Stimulated activated CD4-positive, alpha-beta T cell treated with anti-CD3 and anti-CD28 coated beads, Interleukin-2, amount 100 ng/mL, for 24 hours (primary cell): ENCODE measurements around the gene MID1IP1.

Source experiments
- DNase-seq, 2 donors: peaks; one replicate each; pipeline ENCODE4 v3.0.0-alpha.2; 2020

Gene MID1IP1, protein sequence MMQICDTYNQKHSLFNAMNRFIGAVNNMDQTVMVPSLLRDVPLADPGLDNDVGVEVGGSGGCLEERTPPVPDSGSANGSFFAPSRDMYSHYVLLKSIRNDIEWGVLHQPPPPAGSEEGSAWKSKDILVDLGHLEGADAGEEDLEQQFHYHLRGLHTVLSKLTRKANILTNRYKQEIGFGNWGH

DNA sequence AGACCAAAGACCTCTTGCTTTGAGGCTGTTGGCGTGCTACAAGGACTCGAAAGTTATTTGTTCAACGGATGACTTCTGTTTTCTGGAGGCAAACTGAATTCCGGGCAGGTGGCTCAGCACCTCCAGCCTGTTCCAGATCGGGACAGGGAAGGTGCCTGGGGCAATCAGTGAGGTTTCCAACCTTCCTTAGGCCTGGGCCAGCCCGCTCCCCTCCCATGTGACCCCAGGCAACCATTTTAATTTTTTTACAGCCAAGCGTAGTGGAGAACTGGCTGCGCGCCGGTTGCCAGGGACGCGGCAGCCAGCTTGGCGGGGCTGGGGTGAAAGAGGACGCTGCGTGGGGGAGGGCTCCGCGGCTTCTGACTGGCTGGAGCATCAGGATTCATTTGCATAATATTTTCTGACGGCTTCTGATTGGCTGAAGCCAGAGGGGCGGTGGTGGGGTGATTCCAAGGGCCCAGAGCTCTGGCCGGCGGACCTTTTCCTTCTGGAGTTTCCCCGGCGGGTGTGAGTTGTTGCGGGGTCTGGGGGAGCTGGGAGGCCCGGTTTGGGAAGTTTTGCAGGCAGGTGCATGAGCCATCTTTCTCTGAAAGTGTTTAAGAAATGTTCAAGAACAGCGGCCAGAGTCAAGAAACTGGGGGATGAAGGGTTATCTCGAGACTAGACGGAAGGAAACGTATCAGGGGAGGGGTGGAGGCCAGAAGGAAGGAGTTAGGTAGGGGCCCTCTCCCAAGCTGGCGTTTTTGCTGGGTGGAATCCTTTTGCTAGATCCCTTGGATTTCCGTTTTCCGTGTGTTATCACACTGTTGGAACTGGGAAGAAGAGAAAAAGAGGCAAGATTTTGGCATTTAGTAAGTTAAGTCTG, at the start of gene MID1IP1:
TSS of gene MID1IP1 (plus strand) at position 479 of the 865 bp plus-strand sequence. CDS start 3,488 bp downstream, outside the sequence.
- DNase-seq: peak; percentile 70 to 78

DNA sequence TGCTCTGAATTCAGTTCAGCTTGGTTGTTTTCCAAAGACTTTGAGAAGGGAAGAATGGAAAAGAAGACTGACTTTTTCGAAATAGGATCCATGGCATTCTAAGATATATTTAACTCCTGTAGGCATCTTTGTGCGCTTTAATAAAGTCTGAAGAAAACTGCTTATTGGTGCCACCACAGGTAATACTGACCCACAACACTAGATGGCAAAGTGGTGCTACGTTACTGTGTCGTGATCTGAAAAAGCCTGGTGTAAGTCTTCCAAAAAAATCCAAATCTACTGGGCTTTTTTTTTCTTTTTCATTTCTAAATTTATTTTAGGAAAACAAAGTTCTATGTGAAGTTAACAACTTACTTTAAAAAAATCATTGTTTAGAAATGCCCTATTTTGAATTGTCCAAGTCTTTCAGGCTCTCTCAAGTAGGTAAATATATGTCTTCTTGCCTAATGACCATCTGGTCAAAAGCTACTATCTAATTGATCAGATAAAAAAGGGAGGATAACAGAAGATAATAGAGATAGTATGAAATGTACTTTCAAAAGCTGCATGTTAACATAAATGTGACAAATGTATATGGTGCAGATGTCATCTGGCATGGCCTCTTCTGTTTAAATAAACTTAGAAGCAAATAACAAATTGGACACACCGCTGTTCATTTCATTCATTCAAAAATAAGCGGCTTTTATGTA, 47.0 kb upstream of the MID1IP1 start:
- DNase-seq: peak; percentile 26 to 37

- no peak for DNase-seq
Observed at GRCh38 chrX:38754818-38755718, 46.2 kb upstream of the MID1IP1 start.

DNA sequence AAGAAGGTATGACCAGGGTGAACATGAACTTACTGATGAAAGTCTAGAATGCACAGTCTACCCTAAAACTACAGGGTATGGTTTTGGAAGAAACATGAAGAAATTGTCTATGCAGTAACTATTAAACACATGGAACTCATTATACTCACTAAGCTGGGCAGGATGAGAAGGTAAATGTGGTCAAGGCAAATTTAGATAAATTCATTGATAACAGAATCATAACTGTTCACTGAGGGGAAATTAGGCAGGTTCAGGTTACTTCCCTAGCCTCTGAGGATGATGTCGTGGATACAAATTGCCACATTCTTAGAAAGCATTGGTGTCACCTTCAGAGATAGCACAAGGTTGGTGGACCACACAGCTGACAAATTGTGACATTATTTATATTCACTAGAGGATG, 40.4 kb upstream of the MID1IP1 start:
- DNase-seq: no peak

DNA sequence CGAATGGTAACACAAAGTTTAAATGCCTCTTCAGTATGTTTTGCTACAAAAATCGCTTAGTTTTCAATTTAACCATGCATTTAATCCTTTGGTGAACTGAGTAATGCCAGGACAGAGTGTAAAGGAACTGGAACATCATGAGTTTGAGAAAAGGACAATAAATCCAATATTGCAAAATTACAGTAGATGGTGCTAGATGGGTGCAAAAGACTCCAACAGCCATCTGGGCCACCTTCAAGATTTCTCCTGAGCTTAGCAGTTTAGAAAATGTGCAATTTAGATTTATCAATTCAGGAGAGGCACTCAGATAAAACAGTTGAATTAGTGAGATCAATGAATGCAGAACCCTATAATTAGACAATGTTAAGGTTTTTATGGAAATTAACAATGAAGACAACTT, 33.2 kb upstream of the MID1IP1 start:
- no peak for DNase-seq

DNA sequence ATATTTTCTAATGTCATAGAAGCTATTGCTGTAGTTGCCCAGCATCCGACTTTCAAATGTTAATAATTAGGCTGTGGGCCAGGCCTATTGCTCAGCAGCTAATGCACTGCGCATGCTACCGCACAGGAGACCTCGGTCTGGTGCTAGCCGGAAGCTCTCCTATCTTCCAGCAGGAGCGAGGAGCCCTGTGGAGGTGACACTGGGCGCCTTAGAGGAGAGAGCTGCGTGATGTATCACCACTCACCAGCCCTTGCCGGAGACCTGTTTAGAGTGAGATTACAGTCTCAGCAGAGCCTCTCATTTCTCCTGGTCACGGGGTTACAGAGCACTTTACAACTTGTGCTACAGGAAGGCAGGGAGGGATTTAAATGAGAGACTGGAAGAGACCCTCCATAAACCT, 31.1 kb upstream of the MID1IP1 start:
- DNase-seq: no peak

DNA sequence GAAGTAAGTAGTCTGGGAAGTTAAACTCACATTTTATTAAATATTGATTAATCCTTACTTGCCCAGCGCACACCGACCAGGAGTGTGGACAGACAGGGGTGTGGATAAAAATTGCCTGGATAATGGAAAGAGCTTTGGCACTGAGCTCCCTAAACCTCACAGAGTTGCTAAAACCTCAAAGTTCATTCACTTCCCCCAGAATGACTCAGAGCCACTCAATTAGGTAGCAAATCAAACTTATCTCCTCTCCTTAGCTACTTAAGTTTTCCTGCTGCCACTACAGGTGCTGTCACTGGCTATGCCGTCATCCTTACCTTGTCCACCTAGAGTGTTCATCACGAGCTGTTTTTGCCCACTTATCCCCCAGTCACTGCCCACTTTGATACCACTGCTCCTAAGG, 27.0 kb upstream of the MID1IP1 start:
- no peak for DNase-seq

- no peak for DNase-seq
Observed at GRCh38 chrX:38796946-38797345, 4.3 kb upstream of the MID1IP1 start.

- no peak for DNase-seq
Observed at GRCh38 chrX:38798956-38799355, 2.3 kb upstream of the MID1IP1 start.

DNA sequence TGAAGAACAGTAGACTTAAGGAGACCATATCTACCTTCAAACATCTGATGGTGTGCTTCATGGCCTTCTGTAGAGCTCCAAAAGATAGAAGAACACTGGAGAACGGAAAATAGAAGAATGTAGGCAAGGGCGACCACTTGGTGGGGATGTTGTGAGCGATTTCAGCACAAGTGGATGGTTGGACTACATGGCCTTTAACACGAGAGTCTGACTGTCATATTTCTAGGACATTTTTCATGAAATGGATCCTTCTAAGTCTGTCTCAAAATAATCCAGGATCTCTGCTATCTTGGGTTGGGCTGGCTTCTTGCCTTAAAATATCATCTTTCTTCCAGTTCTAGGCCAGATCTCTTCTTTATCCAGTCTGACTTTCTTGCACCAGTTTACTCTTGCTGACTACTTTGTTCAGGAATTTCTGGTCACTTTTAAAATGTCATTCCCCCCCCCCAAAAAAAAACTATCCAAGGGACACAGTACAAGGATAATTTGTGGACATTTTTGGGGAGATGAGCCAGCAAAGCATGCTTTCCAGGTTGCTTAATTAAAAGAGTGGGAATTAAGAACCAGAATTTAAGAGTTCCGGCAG, 1.2 kb upstream of the MID1IP1 start:
- no peak for DNase-seq

GRCh38 chrX:38803243-38803587, 2.0 kb downstream of the MID1IP1 start:
- peak in 1 of 2 donors; percentile 17 for DNase-seq

- peak; percentile 64 to 82 for DNase-seq
Observed at GRCh38 chrX:38803588-38804431, 2.6 kb downstream of the MID1IP1 start.

DNA sequence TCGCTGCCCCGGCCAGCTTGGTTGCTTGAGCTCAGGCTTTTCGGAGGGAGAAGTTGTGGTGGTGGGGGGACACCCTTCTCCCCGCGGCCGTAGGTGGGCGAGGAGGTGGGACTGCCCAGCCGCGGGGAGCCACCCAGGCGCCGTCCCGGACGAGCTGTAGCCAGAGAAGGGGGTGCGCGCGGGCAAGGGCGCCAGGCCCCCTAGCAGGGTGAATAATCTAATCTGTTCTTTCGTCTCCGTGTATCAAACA, 3.1 kb downstream of the MID1IP1 start:
- DNase-seq: peak in 1 of 2 donors; percentile 31

- DNase-seq: peak; percentile 32 to 40
Observed at GRCh38 chrX:38804682-38805431, 3.6 kb downstream of the MID1IP1 start.

DNA sequence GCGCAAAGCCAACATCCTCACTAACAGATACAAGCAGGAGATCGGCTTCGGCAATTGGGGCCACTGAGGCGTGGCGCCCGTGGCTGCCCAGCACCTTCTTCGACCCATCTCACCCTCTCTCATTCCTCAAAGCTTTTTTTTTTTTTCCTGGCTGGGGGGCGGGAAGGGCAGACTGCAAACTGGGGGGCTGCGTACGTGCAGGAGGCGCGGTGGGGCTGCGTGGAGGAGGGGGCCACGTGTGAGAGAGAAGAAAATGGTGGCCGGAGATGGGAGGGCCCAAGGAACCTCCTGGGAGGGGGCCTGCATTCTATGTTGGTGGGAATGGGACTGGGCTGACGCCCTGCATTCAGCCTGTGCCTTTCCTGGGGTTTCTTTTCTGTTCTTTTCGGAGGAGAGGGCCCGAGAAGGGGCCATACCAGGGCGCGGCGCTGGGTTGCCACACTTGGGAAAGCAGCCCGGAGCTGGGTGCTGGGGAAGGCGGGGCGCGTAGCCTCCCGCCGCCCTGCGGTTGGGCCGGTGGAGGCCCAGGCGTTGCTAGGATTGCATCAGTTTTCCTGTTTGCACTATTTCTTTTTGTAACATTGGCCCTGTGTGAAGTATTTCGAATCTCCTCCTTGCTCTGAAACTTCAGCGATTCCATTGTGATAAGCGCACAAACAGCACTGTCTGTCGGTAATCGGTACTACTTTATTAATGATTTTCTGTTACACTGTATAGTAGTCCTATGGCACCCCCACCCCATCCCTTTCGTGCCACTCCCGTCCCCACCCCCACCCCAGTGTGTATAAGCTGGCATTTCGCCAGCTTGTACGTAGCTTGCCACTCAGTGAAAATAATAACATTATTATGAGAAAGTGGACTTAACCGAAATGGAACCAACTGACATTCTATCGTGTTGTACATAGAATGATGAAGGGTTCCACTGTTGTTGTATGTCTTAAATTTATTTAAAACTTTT, 4.5 kb downstream of the MID1IP1 start:
- DNase-seq: peak; percentile 60

- no peak for DNase-seq
Observed at GRCh38 chrX:38806875-38807621, 5.8 kb downstream of the MID1IP1 start.

- DNase-seq: no peak
Observed at GRCh38 chrX:38807873-38808272, 6.6 kb downstream of the MID1IP1 start.

- no peak for DNase-seq
Observed at GRCh38 chrX:38811515-38812243, 10.4 kb downstream of the MID1IP1 start.
